NCI-H748 (cell line): Measurements from ENCODE around the gene CFAP90.

ENCODE experiments used
- DNase-seq: peaks from one replicate; lab custom pipeline; 2025; ENCODE audit not compliant: unreplicated experiment; lab: John Stamatoyannopoulos, UW

Gene CFAP90

DNA sequence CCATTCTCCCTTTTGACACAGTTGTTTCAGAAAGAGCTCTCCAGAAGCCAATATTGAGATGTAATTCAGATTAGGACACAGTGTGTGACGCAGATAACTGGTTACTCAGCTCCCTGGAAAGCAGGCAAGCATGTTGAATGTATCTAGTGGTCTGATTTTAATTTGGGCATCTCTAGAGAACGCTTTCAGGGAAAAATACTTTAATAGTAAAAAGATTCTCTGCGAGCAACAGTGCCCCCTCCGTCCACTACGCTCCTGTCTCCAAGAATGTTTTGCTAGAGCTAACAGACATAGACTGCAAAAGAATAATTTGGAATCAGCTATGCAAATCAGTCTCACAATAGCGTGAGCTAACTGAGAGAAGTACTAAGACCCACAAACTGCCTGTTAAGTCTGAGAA lies 23.3 kb downstream of the CFAP90 start:
- no peak for DNase-seq

DNA sequence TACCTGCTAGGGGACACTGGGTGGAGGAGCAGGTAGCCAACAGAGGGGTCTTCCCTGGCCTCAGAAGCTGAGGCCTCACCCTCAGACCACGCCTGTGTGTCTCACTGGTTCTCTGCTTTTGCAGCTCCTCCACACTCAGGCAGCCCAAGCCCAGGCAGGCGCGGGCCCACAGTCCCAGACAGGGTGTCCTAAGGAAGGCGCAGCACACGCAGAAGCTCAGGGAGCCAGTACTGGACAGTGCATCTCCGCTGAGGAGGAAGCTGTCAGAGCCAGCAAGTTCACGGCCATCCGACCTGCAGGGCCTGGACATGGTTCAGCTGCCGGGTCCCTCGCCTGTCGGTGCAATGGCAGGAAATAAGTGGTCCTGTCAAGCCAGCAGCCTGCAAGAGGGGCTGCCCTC lies 25.3 kb downstream of the CFAP90 start:
- no peak for DNase-seq

- peak; percentile 71 for DNase-seq
These were observed 25.9 kb downstream of the CFAP90 start for GRCh38 chr5:7824995-7825394.

- DNase-seq: no peak
These were observed 27.3 kb downstream of the CFAP90 start for GRCh38 chr5:7823594-7823993.

DNA sequence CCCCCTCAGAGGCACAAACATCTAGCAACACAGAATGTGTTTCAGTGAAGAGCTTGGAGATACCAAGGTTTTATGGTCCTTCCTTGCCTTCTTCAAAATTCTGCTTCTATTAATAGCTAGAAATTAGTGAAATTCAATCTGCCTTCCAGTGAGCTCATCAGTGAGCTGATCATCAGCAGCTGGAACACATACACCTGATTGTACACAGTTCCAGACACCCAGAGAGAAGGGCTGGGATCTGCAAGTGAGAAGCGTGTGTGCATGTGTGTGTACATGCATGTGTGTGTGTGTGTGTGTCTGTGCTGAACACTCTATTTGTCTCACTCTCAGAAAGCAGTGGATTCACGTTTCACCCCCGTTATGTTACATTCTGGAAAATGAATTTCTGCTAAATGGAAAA lies 28.5 kb downstream of the CFAP90 start:
- no peak for DNase-seq

GRCh38 chr5:7816535-7816901 lies 34.4 kb downstream of the CFAP90 start:
- DNase-seq: no peak

DNA sequence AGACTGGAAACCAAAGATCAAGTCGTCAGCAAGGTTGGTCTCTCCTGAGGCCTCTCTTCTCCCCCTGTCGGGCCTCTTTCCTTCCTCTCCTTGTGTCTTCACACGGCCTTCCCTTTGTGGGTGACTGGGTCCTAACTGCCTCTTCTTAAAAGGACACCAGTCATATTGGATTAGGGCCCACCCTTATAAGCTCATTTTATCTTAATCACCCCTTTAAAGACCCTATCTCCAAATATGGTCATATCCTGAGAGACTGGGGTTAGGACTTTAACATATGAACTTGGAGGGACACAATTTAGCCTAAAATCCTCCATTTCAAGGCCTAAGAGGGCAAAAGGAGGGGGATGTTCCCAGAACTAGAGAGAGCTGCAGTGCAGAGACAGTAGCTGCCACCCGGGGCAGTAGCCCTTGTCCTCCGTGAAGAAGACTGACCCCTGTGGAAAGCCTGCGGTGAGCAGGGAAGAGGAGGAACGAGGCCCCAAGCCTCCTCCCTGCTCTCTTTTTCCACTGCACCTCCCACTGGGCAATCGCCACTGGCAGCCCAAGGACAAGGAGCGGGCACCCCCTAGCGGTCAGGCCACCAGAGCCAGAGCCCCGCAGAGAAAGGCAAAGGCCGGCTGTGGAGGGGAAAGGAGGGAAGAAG lies 34.9 kb downstream of the CFAP90 start:
- DNase-seq: peak; percentile 92

- no peak for DNase-seq
These were observed 36.1 kb downstream of the CFAP90 start for GRCh38 chr5:7814816-7815215.

DNA sequence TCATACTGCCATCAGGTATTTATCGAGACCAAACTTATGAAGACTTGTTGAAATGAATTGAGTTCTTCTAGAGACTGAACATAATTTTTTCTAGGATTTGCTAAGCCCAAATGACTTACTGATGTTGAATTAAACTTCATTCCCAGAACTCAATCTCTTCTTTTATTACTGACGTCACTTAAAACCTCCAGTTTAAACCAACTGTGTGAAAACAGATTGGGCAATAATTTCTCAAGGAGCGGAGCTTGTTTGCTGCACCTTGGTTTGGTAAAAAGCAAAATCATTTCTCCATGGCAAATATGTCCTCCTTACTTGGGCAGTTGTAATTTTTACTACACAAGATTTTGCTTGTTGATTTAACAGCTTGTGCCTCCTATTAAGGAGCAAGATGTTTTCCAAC lies 37.4 kb downstream of the CFAP90 start:
- no peak for DNase-seq

GRCh38 chr5:7813007-7813406 lies 37.9 kb downstream of the CFAP90 start:
- DNase-seq: no peak

GRCh38 chr5:7811715-7812114 lies 39.2 kb downstream of the CFAP90 start:
- no peak for DNase-seq

DNA sequence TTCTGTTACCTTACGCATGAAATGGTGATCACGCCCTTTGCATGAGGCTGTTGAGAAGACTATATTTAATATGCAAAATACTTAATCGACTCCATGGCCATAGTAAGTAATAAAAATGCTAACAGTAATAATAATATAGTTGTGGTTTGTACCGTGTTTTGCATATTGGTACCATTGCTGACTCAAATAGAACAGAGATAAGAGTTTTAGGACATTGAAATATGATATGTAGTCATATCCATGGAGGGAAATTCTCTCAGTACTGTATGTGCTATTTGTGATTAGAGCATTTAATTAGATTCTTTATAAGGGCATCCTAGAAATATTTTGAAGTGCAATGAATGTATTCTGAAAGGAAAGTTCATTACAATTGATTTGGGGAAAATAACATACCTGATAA lies 41.9 kb downstream of the CFAP90 start:
- no peak for DNase-seq

DNA sequence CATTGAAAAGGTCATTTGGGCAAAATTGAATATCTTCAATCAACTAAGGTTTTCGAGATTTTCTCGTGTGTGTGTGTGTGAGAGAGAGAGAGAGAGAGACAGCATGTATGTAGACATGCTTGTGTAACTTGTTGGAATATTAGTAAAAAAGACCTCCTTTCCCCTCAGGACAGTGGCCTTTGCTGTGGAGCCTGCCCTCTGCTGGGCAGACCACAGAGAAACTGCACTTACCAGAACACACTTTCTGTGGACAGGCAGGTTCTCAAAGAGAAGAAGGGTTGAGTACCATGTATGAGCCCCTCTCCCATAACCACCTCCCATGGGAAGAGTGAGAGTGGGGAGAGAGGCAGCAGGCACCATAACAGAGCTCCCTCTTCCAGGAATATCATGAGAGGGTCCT lies 45.6 kb downstream of the CFAP90 start:
- peak; percentile 42 for DNase-seq

- DNase-seq: no peak
These were observed 47.0 kb downstream of the CFAP90 start for GRCh38 chr5:7803937-7804336.

- no peak for DNase-seq
These were observed 48.1 kb downstream of the CFAP90 start for GRCh38 chr5:7802855-7803254.

DNA sequence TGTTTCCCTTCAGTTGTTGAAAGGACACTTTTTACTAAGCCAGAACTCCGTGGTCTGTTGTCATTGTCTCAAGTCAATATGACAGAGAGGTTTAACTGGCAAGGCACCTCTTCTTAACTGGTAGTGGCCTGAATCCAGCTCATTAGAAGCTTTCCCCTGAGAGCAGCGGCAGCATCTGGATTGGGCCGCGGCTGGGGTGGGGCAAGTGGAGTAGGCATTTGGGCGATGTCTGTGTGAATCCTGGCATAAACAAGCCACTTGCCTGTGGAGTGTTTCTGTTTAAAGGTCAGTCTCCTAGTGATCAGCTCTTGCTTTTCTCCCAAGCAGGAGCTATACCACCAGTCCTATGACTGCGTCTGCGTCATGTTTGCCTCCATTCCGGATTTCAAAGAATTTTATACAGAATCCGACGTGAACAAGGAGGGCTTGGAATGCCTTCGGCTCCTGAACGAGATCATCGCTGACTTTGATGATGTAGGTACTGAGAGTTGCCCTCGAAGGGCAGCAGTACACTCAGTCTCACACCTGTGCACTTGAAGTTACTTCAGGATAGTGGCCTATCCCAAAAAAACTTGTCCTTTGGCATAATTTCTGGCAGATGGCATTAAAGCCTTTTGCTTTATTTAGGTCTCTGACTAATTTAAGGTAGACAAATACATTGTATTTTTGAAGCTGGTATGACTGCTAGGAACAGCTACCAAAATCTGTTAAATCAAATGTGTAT lies 48.9 kb downstream of the CFAP90 start:
- no peak for DNase-seq

GRCh38 chr5:7795306-7795705 lies 55.6 kb downstream of the CFAP90 start:
- DNase-seq: no peak

GRCh38 chr5:7794823-7795222 lies 56.1 kb downstream of the CFAP90 start:
- no peak for DNase-seq

DNA sequence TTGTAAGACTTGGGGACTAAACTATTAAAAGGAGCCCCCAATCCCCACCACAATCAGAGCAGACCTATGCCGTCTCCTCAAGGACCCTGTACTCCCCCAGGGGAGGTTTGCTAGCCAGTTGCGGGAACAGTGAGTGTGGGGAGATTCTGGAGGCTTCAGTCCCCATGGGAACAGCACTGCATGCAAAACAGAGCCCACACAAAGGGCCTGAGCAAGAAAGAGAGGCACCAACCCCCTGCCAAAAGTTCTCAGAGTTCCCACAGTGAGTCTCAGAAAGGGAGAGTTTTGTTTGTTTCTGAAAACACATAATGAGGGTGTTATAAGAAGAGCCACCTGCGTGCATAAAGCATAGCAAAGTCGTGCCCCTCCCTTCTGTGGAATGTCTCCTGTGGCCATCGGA lies 56.6 kb downstream of the CFAP90 start:
- DNase-seq: no peak

- DNase-seq: no peak
These were observed 57.0 kb downstream of the CFAP90 start for GRCh38 chr5:7793895-7794294.

DNA sequence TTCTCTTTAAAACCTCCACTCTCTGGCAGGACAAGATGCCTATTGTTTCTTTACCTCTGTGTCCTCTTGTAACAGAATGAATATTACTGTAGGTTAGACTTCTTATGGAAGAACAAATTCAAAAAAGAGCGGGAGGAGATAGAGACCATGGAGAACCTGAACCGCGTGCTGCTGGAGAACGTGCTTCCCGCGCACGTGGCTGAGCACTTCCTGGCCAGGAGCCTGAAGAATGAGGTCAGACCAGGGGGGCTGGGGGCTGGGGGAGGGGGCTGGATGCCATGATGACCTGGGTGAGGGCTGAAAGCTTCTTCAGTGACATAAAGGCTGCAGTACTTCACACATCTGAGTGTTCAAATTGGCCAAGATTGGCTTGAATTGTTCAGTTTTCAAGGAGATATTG lies 61.4 kb downstream of the CFAP90 start:
- no peak for DNase-seq

DNA sequence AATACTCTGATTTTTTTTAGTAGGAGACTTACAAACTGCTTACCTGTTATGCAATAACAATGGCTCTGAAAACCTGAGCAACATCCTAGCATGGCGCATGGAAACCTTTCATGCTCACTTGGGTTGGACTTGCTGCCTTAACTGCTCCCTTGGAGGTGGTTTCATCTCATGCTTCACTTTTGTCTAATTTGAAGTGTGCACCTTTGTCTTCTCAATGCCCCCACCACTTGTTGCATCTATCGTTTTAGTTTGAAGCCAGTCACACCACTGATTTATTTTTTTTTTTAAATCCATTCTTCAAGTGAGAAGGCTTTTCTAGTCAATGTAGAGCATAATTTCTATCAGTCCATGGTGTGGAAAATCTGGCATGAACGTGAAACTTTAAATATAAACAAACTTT lies 63.2 kb downstream of the CFAP90 start:
- no peak for DNase-seq
